Activated CD8-positive, alpha-beta T cell treated with anti-CD3 and anti-CD28 coated beads for 36 hours (primary cell): ENCODE results near the gene SIGLEC5. TPM values are rescaled to one million over a fixed set of nuclear protein-coding genes. Genes with fewer than 3 reads are reported as not detected.
"Not testable (repeated sequence)": the region's sequence is repeated elsewhere in the genome, so short reads cannot be mapped to it uniquely, and the experiment has no call there.

ENCODE experiments used
- ATAC-seq: fragments of 200-7000 bp; cut with Tn5 transposase; one replicate; pipeline ENCODE4 v1.10.0; 2021; ENCODE audit warnings: mild to moderate bottlenecking, moderate library complexity
- CTCF ChIA-PET: fragments of 350-600 bp; sonication (Branson Sonifier 250); formaldehyde crosslinking; loops from one replicate; lab custom pipeline; 2021; ENCODE audit warnings: antibody characterized with exemption; lab: Charles Lee
- POLR2A ChIA-PET: fragments of 350-600 bp; sonication (Branson Sonifier 250); formaldehyde crosslinking; loops from one replicate; lab custom pipeline; 2021; ENCODE audit warnings: antibody characterized with exemption; lab: Charles Lee
- DNase-seq: peaks from one replicate; pipeline ENCODE4 v3.0.0-alpha.2; 2020
- H3K27ac Mint-ChIP-seq: one replicate; pipeline ENCODE4 v1.8.0; 2021; ENCODE audit warnings: mild to moderate bottlenecking, mixed read lengths
- H3K27me3 Mint-ChIP-seq: one replicate; pipeline ENCODE4 v1.8.0; 2021; ENCODE audit warnings: mixed read lengths
- H3K36me3 Mint-ChIP-seq: one replicate; pipeline ENCODE4 v1.8.0; 2021; ENCODE audit warnings: low read depth, mixed read lengths
- H3K4me1 Mint-ChIP-seq: one replicate; pipeline ENCODE4 v1.8.0; 2021; ENCODE audit warnings: low read depth, mixed read lengths
- H3K4me3 Mint-ChIP-seq: one replicate; pipeline ENCODE4 v1.8.0; 2021; ENCODE audit warnings: mild to moderate bottlenecking, moderate library complexity, mixed read lengths
- H3K9me3 Mint-ChIP-seq: one replicate; pipeline ENCODE4 v1.8.0; 2021; ENCODE audit warnings: mixed read lengths
- CTCF ChIP-seq: fragments of 200-600 bp; IDR thresholded peaks from one replicate; pipeline ENCODE4 v1.8.0; 2022; ENCODE audit warnings: antibody characterized with exemption, mild to moderate bottlenecking
- intact Hi-C: fragments of 100-400 bp; cut with micrococcal nuclease; formaldehyde crosslinking; loops from one replicate; pipeline ENCODE4 v1.10.0; 2022
- total RNA-seq, 2 experiments: library from RNA; stranded (reverse); gene quantifications; one replicate each; pipeline ENCODE4 v1.2.3, GENCODE V29; 2021

SIGLEC5 gene
- total RNA-seq, 2 experiments from 2014 or later: not detected

DNA sequence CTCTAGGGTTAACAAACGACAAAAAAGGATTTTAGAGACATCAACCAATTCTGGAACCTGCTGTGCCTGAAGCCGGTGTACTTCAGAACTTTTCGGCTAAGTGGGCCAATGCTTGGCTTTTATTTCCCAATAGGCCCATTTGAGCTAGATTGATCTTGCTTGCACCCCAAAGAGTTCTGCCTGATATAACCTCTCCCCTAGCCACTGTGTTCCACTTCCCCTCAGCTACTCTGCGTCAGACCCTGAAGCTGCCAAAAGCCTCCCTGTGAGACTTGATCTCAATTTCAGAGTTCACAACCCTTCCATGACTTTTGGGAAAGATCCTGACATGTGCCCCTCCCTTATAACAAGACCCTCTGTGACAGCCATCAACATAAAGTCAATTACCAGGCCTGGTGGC is 22.1 kb upstream of the SIGLEC5 start:
- intact Hi-C loops: no loop called here
- Mint-ChIP-seq H3K4me3 (no peak overlapping the region), H3K36me3 (no peaks in the 10 kb centered on the region), H3K4me1 (peaks cover 5% of the 10 kb centered on the region), H3K27ac (no peak overlapping the region), H3K9me3 (peaks cover 2% of the 10 kb centered on the region), H3K27me3 (peaks cover 38% of the 10 kb centered on the region)
- ChIA-PET POLR2A (interaction anchor here (0.6 kb wide), 1 partner anchor 374 kb away, joined by 3 read pairs; no protein-coding TSS in a partner anchor), CTCF (interaction anchor here (1.1 to 2.0 kb wide), 3 partner anchors 9 to 180 kb away, joined by 4 to 6 read pairs (median 4); no protein-coding TSS in a partner anchor)
- ATAC-seq (no peak), DNase-seq (no peak)
- TF ChIP-seq CTCF: no peak

DNA sequence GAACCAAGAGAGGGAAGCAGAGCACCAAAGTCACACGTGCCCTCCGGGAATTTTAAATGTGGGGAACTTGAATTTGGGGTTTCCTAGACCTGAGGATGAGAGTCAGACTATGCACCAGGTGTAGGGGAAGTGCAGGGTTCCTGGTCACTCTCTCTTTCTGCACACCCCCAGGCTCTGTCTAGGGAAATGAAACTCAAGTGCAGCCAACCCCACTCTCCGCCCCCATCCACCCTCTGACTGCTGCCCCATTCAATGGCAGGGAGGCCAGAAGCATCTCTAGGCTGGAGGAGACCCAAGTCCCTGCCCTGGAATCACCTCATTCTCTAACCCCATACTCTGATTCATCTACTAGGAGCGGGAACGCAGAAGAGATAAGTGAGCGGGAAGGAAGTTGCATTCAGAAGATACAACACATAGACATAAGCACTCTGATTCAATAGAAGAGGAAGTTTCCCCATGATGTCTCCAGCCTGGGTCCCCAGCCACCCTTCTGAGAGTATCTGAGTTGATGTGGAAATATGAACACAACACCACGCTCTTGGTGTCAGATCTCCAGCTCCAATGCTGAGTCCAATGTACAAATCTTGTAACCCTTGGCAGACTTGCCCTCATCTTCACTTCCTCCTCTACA is 21.1 kb upstream of the SIGLEC5 start:
- ATAC-seq (no peak), DNase-seq (no peak)
- ChIA-PET CTCF (interaction anchor here (1.1 to 2.0 kb wide), 4 partner anchors 10 to 179 kb away, joined by 4 to 6 read pairs (median 4); no protein-coding TSS in a partner anchor), POLR2A (no interaction called here)
- Mint-ChIP-seq H3K27ac (no peak overlapping the region), H3K36me3 (no peaks in the 10 kb centered on the region), H3K4me3 (no peak overlapping the region), H3K27me3 (peaks cover 34% of the 10 kb centered on the region), H3K9me3 (peaks cover 2% of the 10 kb centered on the region), H3K4me1 (no peaks in the 10 kb centered on the region)
- intact Hi-C loops: no loop called here
- no peak for TF ChIP-seq CTCF

DNA sequence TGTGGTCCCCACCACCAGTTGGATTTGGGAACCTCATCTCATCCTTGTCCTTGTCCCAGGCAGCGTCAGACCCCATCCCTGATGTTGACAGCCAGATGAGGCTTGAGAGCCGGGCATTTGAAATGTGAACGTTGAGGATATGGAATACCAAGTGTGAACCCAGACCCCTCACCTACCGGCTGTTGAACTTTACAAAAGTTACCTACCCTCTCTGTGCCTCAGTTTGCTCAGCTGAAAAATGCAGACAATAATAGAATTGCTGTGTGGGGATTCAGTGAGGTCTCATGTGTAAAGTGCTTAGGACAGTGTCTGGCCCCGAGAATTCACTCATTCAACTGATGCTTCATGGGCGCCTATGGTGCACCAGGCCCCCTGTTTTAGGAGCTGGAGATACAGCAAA is 17.1 kb upstream of the SIGLEC5 start:
- Mint-ChIP-seq H3K9me3 (no peaks in the 10 kb centered on the region), H3K27me3 (peaks cover 31% of the 10 kb centered on the region), H3K4me1 (no peaks in the 10 kb centered on the region), H3K36me3 (no peaks in the 10 kb centered on the region), H3K27ac (no peak overlapping the region), H3K4me3 (no peak overlapping the region)
- POLR2A ChIA-PET: no interaction called here
- DNase-seq (no peak), ATAC-seq (no peak)
- CTCF ChIA-PET: interaction anchor here (1.1 to 2.4 kb wide), 2 partner anchors 10 to 174 kb away, joined by 3 to 6 read pairs; no protein-coding TSS in a partner anchor
- TF ChIP-seq CTCF: no peak
- intact Hi-C loops: no loop called here

DNA sequence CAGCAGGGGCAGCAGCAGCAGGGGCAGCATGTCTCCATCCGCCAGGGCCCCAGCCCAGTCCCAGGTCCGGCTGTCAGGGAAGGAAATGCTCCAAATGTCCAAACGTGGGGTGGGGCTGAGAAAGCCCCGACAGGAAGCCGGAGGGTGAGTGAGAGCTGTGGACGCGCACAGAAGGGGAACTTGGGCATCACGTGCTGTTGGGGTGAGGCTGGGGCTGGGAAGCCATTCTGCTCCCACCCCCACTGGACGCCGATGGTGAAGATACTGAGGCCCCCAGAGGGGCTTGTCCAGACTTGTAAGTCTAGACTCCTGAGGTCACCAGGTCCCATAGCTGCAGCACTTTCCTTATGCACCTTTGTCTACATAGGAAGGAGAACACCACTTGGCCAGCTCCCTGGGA is 16.5 kb upstream of the SIGLEC5 start, which contains the start of gene SIGLEC14:
TSS of gene SIGLEC14 (minus strand) at position 96 of the 400 bp plus-strand sequence. CDS start at position 30, 66 bp downstream.
- H3K27ac Mint-ChIP-seq, H3K36me3 Mint-ChIP-seq, DNase-seq, H3K9me3 Mint-ChIP-seq, POLR2A ChIA-PET, ATAC-seq, intact Hi-C loops, H3K4me3 Mint-ChIP-seq, H3K4me1 Mint-ChIP-seq: not testable (repeated sequence)
- H3K27me3 Mint-ChIP-seq: peaks cover 28% of the 10 kb centered on the region
- CTCF ChIA-PET: interaction anchor here (2.4 kb wide), 1 partner anchor 174 kb away, joined by 6 read pairs; no protein-coding TSS in a partner anchor

GRCh38 chr19:51644636-51645271 is 14.6 kb upstream of the SIGLEC5 start:
- H3K4me3 Mint-ChIP-seq: no peak overlapping the region
- POLR2A ChIA-PET: interaction anchor here (0.7 kb wide), 1 partner anchor 128 kb away, joined by 3 read pairs; no protein-coding TSS in a partner anchor
- TF ChIP-seq CTCF: no peak
- no peaks in the 10 kb centered on the region for H3K9me3 Mint-ChIP-seq
- H3K27me3 Mint-ChIP-seq: peaks cover 35% of the 10 kb centered on the region
- no peaks in the 10 kb centered on the region for H3K4me1 Mint-ChIP-seq
- H3K27ac Mint-ChIP-seq: no peak overlapping the region
- DNase-seq (no peak), ATAC-seq (no peak)
- H3K36me3 Mint-ChIP-seq: no peaks in the 10 kb centered on the region
- intact Hi-C loops: no loop called here
- CTCF ChIA-PET: interaction anchor here (1.0 to 1.4 kb wide), 2 partner anchors 12 to 16 kb away, joined by 4 to 5 read pairs; no protein-coding TSS in a partner anchor
